SHP77 treated with DMSO at 0.1 percent for 48 hours (cell line): Measurements from ENCODE around the gene TPGS2.
A peak's percentile ranks its signal among the peaks of the same experiment; 100 is the strongest.
"Not testable (repeated sequence)": the region's sequence is repeated elsewhere in the genome, so short reads cannot be mapped to it uniquely, and the experiment has no call there.

Experiments used
- DNase-seq: peaks from one replicate; lab custom pipeline; 2025; lab: John Stamatoyannopoulos, UW

The TPGS2 gene

GRCh38 chr18:36828630-36829361 lies at the start of gene TPGS2, which contains the start of gene KIAA1328:
TPGS2 (minus strand) TSS chr18:36829002; CDS start chr18:36828767, 235 bp downstream.
KIAA1328 (plus strand) TSS chr18:36829127; CDS start chr18:36829139, 12 bp downstream.
- peak; percentile 57 for DNase-seq

DNA sequence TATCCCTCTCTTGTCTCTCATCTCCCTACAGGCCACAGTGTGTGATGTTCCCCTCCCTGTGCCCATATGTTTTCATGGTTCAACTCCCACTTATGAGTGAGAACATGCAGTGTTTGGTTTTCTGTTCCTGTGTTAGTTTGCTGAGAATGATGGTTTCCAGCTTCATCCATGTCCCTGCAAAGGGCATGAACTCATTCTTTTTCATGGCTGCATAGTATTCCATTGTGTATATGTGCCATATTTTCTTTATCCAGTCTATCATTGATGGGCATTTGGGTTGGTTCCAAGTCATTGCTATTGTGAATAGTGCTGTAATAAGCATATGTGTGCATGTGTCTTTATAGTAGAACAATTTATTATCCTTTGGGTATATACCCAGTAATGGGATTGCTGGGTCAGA lies 45.0 kb upstream of the TPGS2 start:
- DNase-seq: not testable (repeated sequence)

GRCh38 chr18:36872329-36872728 lies 43.5 kb upstream of the TPGS2 start:
- DNase-seq: no peak

DNA sequence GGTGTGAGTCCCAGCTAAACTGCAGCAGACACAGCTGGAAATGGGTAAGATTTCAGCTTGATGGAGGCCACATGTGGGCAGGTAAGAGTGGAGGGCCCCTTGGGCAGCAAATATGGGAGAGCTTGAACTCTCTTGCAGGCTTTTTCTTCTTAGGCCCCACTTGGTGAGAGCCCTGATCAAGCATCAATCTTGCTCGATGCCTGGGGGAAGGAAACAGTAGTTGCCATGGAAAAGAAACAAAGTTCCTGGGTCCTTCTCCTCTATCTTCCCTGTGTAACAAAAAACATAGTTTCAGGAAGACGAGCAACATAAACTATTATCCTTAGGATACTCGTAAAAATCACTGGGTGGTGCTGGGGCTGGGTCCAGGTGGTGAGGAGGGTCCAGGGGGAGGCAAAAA lies 43.0 kb upstream of the TPGS2 start:
- no peak for DNase-seq

DNA sequence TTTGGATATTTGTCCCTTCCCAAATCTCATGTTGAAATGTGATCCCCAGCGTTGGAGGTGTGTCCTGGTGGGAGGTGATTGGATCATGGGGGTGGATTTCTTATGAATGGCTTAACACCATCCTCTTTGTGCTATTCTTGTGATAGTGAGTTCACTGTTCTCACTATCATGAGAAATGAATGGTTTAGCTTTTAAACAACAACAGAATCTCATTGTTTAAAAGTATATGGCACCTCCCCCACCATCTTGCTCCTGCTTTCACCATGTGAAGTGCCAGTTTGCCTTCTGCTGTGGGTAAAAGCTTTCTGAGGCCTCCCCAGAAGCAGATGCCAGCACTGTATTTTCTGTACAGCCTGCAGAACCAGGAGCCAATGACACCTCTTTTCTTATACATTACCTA lies 38.3 kb upstream of the TPGS2 start:
- DNase-seq: no peak

GRCh38 chr18:36862182-36862581 lies 33.4 kb upstream of the TPGS2 start:
- no peak for DNase-seq

DNA sequence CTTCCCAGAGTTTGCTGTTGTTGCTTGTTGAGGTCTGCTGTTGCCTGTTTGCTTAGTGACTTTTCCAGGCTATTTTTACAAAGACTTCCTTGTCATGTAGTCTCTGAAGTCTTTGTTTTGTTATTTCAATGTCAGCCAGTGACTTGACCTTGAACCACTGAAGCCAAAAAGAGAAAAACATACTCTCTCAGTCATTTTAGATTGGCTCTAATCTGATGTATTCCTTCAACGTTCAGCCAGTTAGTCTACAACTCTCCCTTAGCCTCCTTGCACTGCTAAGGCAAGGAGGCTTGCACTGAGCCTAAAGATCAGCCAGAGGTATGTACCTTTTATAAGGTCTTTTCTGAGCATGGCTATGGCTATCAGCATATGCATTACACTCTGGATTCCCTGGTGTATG lies 28.0 kb upstream of the TPGS2 start:
- no peak for DNase-seq

- DNase-seq: no peak
These were observed 22.4 kb upstream of the TPGS2 start for GRCh38 chr18:36851202-36851590.

GRCh38 chr18:36850527-36851201 lies 21.9 kb upstream of the TPGS2 start:
- DNase-seq: no peak

GRCh38 chr18:36849288-36850006 lies 20.6 kb upstream of the TPGS2 start:
- no peak for DNase-seq

DNA sequence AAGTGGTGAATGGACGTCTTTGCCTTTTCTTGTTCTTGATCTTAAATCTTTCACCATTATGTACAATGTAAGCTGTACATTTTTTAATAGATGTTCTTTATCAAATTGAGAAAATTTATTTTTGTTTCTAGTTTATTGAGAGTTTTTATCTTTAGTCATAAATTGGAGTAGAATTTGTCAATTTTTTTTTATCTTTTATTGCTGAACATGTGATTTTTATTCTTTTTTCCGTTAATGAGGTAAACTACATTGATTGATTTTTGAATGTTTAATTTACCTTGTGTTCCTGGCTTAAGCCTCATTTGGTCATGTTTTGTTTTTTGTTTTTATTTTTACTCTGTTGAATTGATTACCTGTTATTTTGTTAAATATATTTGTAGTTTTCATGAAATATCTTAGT lies 19.8 kb upstream of the TPGS2 start:
- DNase-seq: no peak

GRCh38 chr18:36843784-36844183 lies 15.0 kb upstream of the TPGS2 start:
- no peak for DNase-seq

DNA sequence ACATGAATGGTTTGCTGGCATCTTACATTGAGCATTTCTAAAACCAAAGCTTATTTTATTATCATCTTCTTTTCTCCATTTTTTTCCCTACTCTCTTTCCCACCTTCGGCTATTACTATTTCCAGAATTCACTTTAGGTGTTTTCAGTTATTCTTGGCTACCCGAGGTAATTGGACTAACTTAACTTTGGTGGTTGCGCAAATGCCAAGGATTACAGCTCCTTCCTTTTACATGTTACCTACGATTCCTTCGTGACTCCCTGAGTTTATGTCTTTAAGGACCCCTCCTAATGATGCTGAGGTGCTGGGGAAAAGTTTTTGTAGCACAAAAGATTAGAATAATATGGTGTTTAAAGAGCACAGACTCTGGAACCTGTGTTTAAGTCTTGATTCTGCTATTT lies 14.4 kb upstream of the TPGS2 start:
- DNase-seq: no peak

- DNase-seq: no peak
These were observed 11.0 kb upstream of the TPGS2 start for GRCh38 chr18:36839835-36840234.

GRCh38 chr18:36835927-36836326 lies 7.1 kb upstream of the TPGS2 start:
- no peak for DNase-seq

DNA sequence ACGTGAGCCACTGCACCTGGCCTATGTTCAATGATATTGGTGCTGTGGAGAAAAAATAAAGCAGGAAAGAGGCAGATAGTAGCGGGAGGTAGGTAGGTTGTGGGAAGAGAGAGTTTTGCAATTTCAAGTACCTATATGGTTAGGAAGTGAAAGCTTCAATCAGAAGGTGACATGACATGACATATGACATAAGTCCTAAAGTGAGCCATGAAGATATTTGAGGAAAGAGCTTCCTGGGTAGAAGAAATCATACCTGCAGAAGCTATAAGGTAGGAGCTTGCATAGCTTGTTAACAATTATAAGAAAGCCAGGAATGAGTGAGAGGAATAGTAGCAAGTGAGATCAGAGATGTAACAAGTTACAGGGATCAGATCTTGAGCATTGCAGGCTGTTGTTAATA lies 4.3 kb upstream of the TPGS2 start:
- no peak for DNase-seq

GRCh38 chr18:36831139-36831538 lies 2.3 kb upstream of the TPGS2 start:
- DNase-seq: no peak

DNA sequence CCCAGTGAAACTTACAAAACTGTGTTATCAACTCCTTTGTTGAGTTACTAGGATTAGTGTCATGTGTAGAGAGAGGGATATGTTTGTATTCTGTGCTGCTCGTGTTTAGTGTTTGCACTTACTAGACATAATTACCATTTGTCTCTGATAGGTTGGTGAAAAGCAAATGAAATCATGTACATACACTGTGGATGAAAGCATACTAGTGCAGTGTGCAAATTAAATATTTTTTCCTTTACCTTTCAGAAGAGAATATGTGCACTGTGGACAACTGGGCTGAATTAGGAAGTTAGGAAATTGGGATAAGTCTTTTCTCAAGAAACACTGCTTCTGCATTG lies 1.3 kb upstream of the TPGS2 start:
- DNase-seq: no peak

- peak; percentile 47 for DNase-seq
These were observed 758 bp upstream of the TPGS2 start for GRCh38 chr18:36829362-36830157.

DNA sequence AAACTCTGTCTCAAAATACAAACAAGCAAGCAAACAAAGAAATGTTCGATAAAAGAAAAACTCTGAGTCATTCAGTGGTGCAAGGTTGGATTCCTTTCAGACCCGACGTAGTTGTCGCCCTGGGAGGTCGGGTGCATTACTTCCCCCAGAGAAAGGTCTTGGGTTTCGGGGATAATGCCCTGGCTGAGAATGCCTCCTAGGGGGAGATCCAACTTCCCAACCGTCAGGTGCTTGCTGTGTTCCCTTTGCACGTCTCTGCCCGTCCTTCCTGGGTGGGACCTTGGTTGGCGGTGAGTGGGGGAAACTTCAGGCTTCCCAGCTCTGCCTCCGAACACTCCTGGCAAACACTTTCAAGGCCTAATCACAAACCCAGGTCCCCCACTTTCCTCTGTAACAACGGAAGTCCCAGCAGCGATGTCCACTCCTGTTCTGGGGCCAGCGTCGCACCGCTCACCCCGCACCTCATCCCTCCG lies 609 bp downstream of the TPGS2 start:
- no peak for DNase-seq

DNA sequence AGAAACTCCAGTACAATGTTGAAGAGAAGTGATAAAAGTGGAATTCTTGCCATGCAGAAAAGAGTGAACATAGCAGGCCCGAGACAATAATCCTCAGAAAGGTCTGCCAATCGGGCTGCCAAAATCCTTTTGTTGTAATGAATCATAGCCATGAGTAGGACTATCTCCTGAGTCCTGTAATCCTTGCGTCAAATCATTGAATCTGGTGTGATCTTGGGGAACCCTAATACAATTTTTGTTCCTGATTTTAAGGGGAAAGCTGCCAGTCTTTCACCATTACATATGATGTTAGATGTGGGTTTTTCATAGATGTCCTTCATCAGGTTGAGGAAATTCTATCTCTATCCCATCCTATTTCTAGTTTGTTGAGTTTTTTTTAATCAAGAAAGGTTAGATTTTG lies 2.2 kb downstream of the TPGS2 start:
- DNase-seq: no peak

DNA sequence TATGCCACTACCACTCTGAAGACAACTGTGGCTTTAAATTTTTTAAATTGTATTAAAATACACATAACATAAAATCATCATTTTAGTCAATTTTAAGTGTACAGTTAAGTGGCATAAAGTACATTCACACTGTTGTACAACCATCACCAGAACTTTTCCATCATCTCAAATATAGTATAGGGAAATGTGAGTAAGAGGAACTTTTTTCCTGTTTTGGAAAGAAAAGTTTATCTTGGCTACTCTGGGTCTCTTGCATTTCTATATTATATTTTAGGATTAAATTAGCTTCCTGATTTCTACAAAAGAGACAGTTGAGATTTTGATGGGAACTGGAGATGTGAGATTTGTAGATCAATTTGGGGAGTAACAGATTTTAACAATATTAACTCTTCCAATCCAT lies 3.3 kb downstream of the TPGS2 start:
- no peak for DNase-seq
